DOHH2 (cell line): ENCODE results near the gene CACHD1.

Experiments
- EZH2phosphoT487 ChIP-seq: fragments of 200-600 bp; sonication (generic); IDR thresholded peaks from 2 replicates; pipeline ENCODE4 v1.6.1; 2017; ENCODE audit warnings: borderline replicate concordance, mild to moderate bottlenecking, antibody characterized with exemption, low read length, moderate library complexity, mixed read lengths
- TF ChIP-seq, protein P1 (sequence below): fragments of 200-600 bp; sonication (generic); IDR thresholded peaks from one replicate; pipeline ENCODE4 v1.5.1; 2014; ENCODE audit warnings: antibody characterized with exemption, mild to moderate bottlenecking, low read depth, low read length; ENCODE audit not compliant: poor library complexity, severe bottlenecking

- TF ChIP-seq, protein P1, sequence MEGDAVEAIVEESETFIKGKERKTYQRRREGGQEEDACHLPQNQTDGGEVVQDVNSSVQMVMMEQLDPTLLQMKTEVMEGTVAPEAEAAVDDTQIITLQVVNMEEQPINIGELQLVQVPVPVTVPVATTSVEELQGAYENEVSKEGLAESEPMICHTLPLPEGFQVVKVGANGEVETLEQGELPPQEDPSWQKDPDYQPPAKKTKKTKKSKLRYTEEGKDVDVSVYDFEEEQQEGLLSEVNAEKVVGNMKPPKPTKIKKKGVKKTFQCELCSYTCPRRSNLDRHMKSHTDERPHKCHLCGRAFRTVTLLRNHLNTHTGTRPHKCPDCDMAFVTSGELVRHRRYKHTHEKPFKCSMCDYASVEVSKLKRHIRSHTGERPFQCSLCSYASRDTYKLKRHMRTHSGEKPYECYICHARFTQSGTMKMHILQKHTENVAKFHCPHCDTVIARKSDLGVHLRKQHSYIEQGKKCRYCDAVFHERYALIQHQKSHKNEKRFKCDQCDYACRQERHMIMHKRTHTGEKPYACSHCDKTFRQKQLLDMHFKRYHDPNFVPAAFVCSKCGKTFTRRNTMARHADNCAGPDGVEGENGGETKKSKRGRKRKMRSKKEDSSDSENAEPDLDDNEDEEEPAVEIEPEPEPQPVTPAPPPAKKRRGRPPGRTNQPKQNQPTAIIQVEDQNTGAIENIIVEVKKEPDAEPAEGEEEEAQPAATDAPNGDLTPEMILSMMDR: no peak
- no peak for TF ChIP-seq EZH2phosphoT487
Measured at GRCh38 chr1:64568171-64568450, 98.2 kb downstream of the CACHD1 start.
